ENCODE measurements around the gene RAP2C.

RAP2C gene

GRCh38 chrX:132218100-132218812 is 991 bp downstream of the RAP2C start:
- peak overlapping the region; percentile 85 for H3K4me2 ChIP-seq (ENCODE audit: low read length)
- no peaks in the 10 kb centered on the region for H3K9me3 ChIP-seq (replicated peaks; ENCODE audit: low read length)
- peak overlapping the region; percentile 87 for H3K9ac ChIP-seq (ENCODE audit: low read depth, low read length)
- no peaks in the 10 kb centered on the region for H3K27me3 ChIP-seq (ENCODE audit: control insufficient read depth, insufficient read depth, low read length)
- H3K36me3 ChIP-seq (ENCODE audit: insufficient read depth, low read length) = no peaks in the 10 kb centered on the region
- peak overlapping the region; percentile 81 for H3K4me3 ChIP-seq (ENCODE audit: low read length)
- peaks cover 3% of the 10 kb centered on the region for H3K4me1 ChIP-seq (ENCODE audit: control insufficient read depth, insufficient read depth, low read length)

GRCh38 chrX:132217203-132218073 is 1.8 kb downstream of the RAP2C start:
- Histone ChIP-seq H3K4me2 (ENCODE audit: low read length) (peak overlapping the region; percentile 73), H3K27me3 (ENCODE audit: control insufficient read depth, insufficient read depth, low read length) (peaks cover 6% of the 10 kb centered on the region), H3K4me1 (ENCODE audit: control insufficient read depth, insufficient read depth, low read length) (peaks cover 3% of the 10 kb centered on the region), H3K4me3 (ENCODE audit: low read length) (peak overlapping the region; percentile 81), H3K9ac (ENCODE audit: low read depth, low read length) (peak overlapping the region; percentile 87), H3K9me3 (replicated peaks; ENCODE audit: low read length) (no peaks in the 10 kb centered on the region), H3K36me3 (ENCODE audit: insufficient read depth, low read length) (peaks cover 6% of the 10 kb centered on the region)

GRCh38 chrX:132216806-132217202 is 2.4 kb downstream of the RAP2C start:
- Histone ChIP-seq H3K9me3 (replicated peaks; ENCODE audit: low read length) (no peaks in the 10 kb centered on the region), H3K4me3 (ENCODE audit: low read length) (peak overlapping the region; percentile 81), H3K4me2 (ENCODE audit: low read length) (peak overlapping the region; percentile 73), H3K9ac (ENCODE audit: low read depth, low read length) (peak overlapping the region; percentile 87), H3K36me3 (ENCODE audit: insufficient read depth, low read length) (peaks cover 10% of the 10 kb centered on the region), H3K4me1 (ENCODE audit: control insufficient read depth, insufficient read depth, low read length) (peaks cover 3% of the 10 kb centered on the region), H3K27me3 (ENCODE audit: control insufficient read depth, insufficient read depth, low read length) (peaks cover 6% of the 10 kb centered on the region)

- Histone ChIP-seq H3K36me3 (ENCODE audit: insufficient read depth, low read length) (peaks cover 10% of the 10 kb centered on the region), H3K9ac (ENCODE audit: low read depth, low read length) (peak overlapping the region; percentile 87), H3K4me1 (ENCODE audit: control insufficient read depth, insufficient read depth, low read length) (peaks cover 3% of the 10 kb centered on the region), H3K4me2 (ENCODE audit: low read length) (peak overlapping the region; percentile 80), H3K4me3 (ENCODE audit: low read length) (peak overlapping the region; percentile 81), H3K27me3 (ENCODE audit: control insufficient read depth, insufficient read depth, low read length) (peaks cover 6% of the 10 kb centered on the region), H3K9me3 (replicated peaks; ENCODE audit: low read length) (no peaks in the 10 kb centered on the region)
These were observed 3.0 kb downstream of the RAP2C start for GRCh38 chrX:132216283-132216682.

GRCh38 chrX:132214518-132214917 is 4.7 kb downstream of the RAP2C start:
- Histone ChIP-seq H3K9me3 (replicated peaks; ENCODE audit: low read length) (no peaks in the 10 kb centered on the region), H3K9ac (ENCODE audit: low read depth, low read length) (no peak overlapping the region), H3K4me1 (ENCODE audit: control insufficient read depth, insufficient read depth, low read length) (peaks cover 2% of the 10 kb centered on the region), H3K27me3 (ENCODE audit: control insufficient read depth, insufficient read depth, low read length) (peaks cover 6% of the 10 kb centered on the region), H3K36me3 (ENCODE audit: insufficient read depth, low read length) (peaks cover 10% of the 10 kb centered on the region), H3K4me3 (ENCODE audit: low read length) (no peak overlapping the region), H3K4me2 (ENCODE audit: low read length) (peak overlapping the region; percentile 80)

GRCh38 chrX:132209527-132209926 is 9.7 kb downstream of the RAP2C start:
- Histone ChIP-seq H3K9me3 (replicated peaks; ENCODE audit: low read length) (no peaks in the 10 kb centered on the region), H3K4me1 (ENCODE audit: control insufficient read depth, insufficient read depth, low read length) (no peaks in the 10 kb centered on the region), H3K9ac (ENCODE audit: low read depth, low read length) (no peak overlapping the region), H3K36me3 (ENCODE audit: insufficient read depth, low read length) (peaks cover 10% of the 10 kb centered on the region), H3K27me3 (ENCODE audit: control insufficient read depth, insufficient read depth, low read length) (peaks cover 10% of the 10 kb centered on the region), H3K4me2 (ENCODE audit: low read length) (no peak overlapping the region), H3K4me3 (ENCODE audit: low read length) (no peak overlapping the region)

GRCh38 chrX:132208422-132208821 is 10.8 kb downstream of the RAP2C start:
- H3K4me2 ChIP-seq (ENCODE audit: low read length) = no peak overlapping the region
- peaks cover 10% of the 10 kb centered on the region for H3K36me3 ChIP-seq (ENCODE audit: insufficient read depth, low read length)
- H3K9ac ChIP-seq (ENCODE audit: low read depth, low read length) = no peak overlapping the region
- no peaks in the 10 kb centered on the region for H3K4me1 ChIP-seq (ENCODE audit: control insufficient read depth, insufficient read depth, low read length)
- no peaks in the 10 kb centered on the region for H3K9me3 ChIP-seq (replicated peaks; ENCODE audit: low read length)
- H3K4me3 ChIP-seq (ENCODE audit: low read length) = no peak overlapping the region
- peaks cover 10% of the 10 kb centered on the region for H3K27me3 ChIP-seq (ENCODE audit: control insufficient read depth, insufficient read depth, low read length)

GRCh38 chrX:132207996-132208395 is 11.3 kb downstream of the RAP2C start:
- no peaks in the 10 kb centered on the region for H3K9me3 ChIP-seq (replicated peaks; ENCODE audit: low read length)
- H3K4me1 ChIP-seq (ENCODE audit: control insufficient read depth, insufficient read depth, low read length) = no peaks in the 10 kb centered on the region
- H3K4me3 ChIP-seq (ENCODE audit: low read length) = no peak overlapping the region
- H3K36me3 ChIP-seq (ENCODE audit: insufficient read depth, low read length) = peaks cover 9% of the 10 kb centered on the region
- no peak overlapping the region for H3K4me2 ChIP-seq (ENCODE audit: low read length)
- H3K9ac ChIP-seq (ENCODE audit: low read depth, low read length) = no peak overlapping the region
- H3K27me3 ChIP-seq (ENCODE audit: control insufficient read depth, insufficient read depth, low read length) = peaks cover 9% of the 10 kb centered on the region

- H3K36me3 ChIP-seq (ENCODE audit: insufficient read depth, low read length) = no peaks in the 10 kb centered on the region
These were observed 13.0 kb downstream of the RAP2C start for GRCh38 chrX:132206259-132206658.

GRCh38 chrX:132204629-132205028 is 14.6 kb downstream of the RAP2C start:
- Histone ChIP-seq H3K4me1 (ENCODE audit: control insufficient read depth, insufficient read depth, low read length) (no peaks in the 10 kb centered on the region), H3K9me3 (replicated peaks; ENCODE audit: low read length) (no peaks in the 10 kb centered on the region), H3K4me2 (ENCODE audit: low read length) (no peak overlapping the region), H3K9ac (ENCODE audit: low read depth, low read length) (no peak overlapping the region), H3K4me3 (ENCODE audit: low read length) (no peak overlapping the region), H3K36me3 (ENCODE audit: insufficient read depth, low read length) (no peaks in the 10 kb centered on the region), H3K27me3 (ENCODE audit: control insufficient read depth, insufficient read depth, low read length) (peaks cover 4% of the 10 kb centered on the region)

More at GRCh38 chrX:132206259-132206658, 13.0 kb downstream of the RAP2C start:
- Histone ChIP-seq H3K4me2 (ENCODE audit: low read length) (no peak overlapping the region), H3K4me1 (ENCODE audit: control insufficient read depth, insufficient read depth, low read length) (no peaks in the 10 kb centered on the region), H3K9me3 (replicated peaks; ENCODE audit: low read length) (no peaks in the 10 kb centered on the region), H3K4me3 (ENCODE audit: low read length) (no peak overlapping the region), H3K27me3 (ENCODE audit: control insufficient read depth, insufficient read depth, low read length) (peaks cover 4% of the 10 kb centered on the region), H3K9ac (ENCODE audit: low read depth, low read length) (no peak overlapping the region)

- Histone ChIP-seq H3K4me3 (ENCODE audit: low read length) (no peak overlapping the region), H3K9me3 (replicated peaks; ENCODE audit: low read length) (no peaks in the 10 kb centered on the region), H3K27me3 (ENCODE audit: control insufficient read depth, insufficient read depth, low read length) (peaks cover 3% of the 10 kb centered on the region), H3K4me2 (ENCODE audit: low read length) (no peak overlapping the region), H3K9ac (ENCODE audit: low read depth, low read length) (no peak overlapping the region), H3K4me1 (ENCODE audit: control insufficient read depth, insufficient read depth, low read length) (no peaks in the 10 kb centered on the region), H3K36me3 (ENCODE audit: insufficient read depth, low read length) (no peaks in the 10 kb centered on the region)
These were observed 18.3 kb downstream of the RAP2C start for GRCh38 chrX:132200976-132201375.
